GM12891 (cell line): Measurements from ENCODE around the gene RAPGEF2.
A peak's percentile ranks its signal among the peaks of the same experiment; 100 is the strongest.

Source experiments
- POLR2A ChIP-seq: IDR thresholded peaks from 2 replicates; pipeline ENCODE4 v1.6.1; 2011; ENCODE audit warnings: low read depth, low read length, control low read depth
- POLR2AphosphoS5 ChIP-seq: IDR thresholded peaks from 2 replicates; pipeline ENCODE4 v1.6.1; 2011; ENCODE audit warnings: low read depth, low read length, control low read depth
- SPI1 ChIP-seq: IDR thresholded peaks from 2 replicates; pipeline ENCODE4 v1.6.1; 2011; ENCODE audit warnings: low read depth, low read length, control low read depth
- TAF1 ChIP-seq: IDR thresholded peaks from 2 replicates; pipeline ENCODE4 v1.6.1; 2011; ENCODE audit warnings: low read depth, low read length, control low read depth

DNA sequence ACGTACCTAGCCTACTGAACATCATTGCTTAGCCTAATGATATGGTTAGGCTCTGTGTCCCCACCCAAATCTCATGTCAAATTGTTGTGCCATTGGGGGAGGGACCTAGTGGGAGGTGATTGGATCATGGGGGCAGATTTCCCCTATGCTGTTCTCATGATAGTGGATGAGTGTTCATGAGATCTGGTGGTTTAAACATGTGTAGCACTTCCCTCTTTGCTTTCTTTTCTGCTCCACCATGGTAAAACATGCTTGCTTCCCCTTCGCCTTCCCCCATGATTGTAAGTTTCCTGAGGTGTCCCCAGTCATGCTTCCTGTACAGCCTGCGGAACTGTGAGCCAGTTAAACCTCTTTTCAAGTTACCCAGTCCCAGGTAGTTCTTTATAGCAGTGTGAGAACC lies 102.6 kb downstream of the RAPGEF2 start:
- TF ChIP-seq POLR2AphosphoS5 (no peak), POLR2A (no peak), TAF1 (no peak), SPI1 (peak; percentile 52)
